HepG2 (cell line): ENCODE results near the gene CDKN2A. TPM values are rescaled to one million over a fixed set of nuclear protein-coding genes. Genes with fewer than 3 reads are reported as not detected.
A peak's percentile ranks its signal among the peaks of the same experiment; 100 is the strongest.

Experiments used
- AFF4 ChIP-seq: sonication (generic); formaldehyde crosslinking; IDR thresholded peaks from 2 replicates; pipeline ENCODE4 v1.4.0; 2020; ENCODE audit warnings: missing genetic modification reagents
- ATF7-NPFF ChIP-seq: sonication (generic); formaldehyde crosslinking; IDR thresholded peaks from 2 replicates; pipeline ENCODE4 v1.8.1; 2023; ENCODE audit warnings: mild to moderate bottlenecking, low read depth, missing genetic modification reagents, moderate library complexity
- DMAP1 ChIP-seq: IDR thresholded peaks from 2 replicates; pipeline ENCODE4 v1.6.1; 2016
- EED ChIP-seq: sonication (generic); formaldehyde crosslinking; IDR thresholded peaks from 2 replicates; pipeline ENCODE4 v1.5.0; 2020; ENCODE audit warnings: mild to moderate bottlenecking, missing genetic modification reagents
- HOMEZ ChIP-seq: IDR thresholded peaks from 2 replicates; pipeline ENCODE4 v1.6.1; 2016; ENCODE audit warnings: low read depth
- MTF1 ChIP-seq: sonication (generic); formaldehyde crosslinking; IDR thresholded peaks from 2 replicates; pipeline ENCODE4 v1.5.0; 2020; ENCODE audit warnings: missing genetic modification reagents
- NFKB2 ChIP-seq: sonication (generic); formaldehyde crosslinking; IDR thresholded peaks from 2 replicates; pipeline ENCODE4 v1.4.0; 2020; ENCODE audit warnings: missing genetic modification reagents, borderline replicate concordance
- REPIN1 ChIP-seq: sonication (generic); formaldehyde crosslinking; IDR thresholded peaks from 2 replicates; pipeline ENCODE4 v1.8.0; 2022; ENCODE audit warnings: missing genetic modification reagents, low read depth, mild to moderate bottlenecking, borderline replicate concordance
- SMAD9 ChIP-seq: sonication (generic); formaldehyde crosslinking; IDR thresholded peaks from 2 replicates; pipeline ENCODE4 v1.5.1; 2020; ENCODE audit warnings: mild to moderate bottlenecking, missing genetic modification reagents
- ZC3H13 ChIP-seq: sonication (generic); formaldehyde crosslinking; IDR thresholded peaks from 2 replicates; pipeline ENCODE4 v1.8.1; 2023; ENCODE audit warnings: mild to moderate bottlenecking, missing genetic modification reagents, moderate library complexity
- ZNF180 ChIP-seq: sonication (generic); formaldehyde crosslinking; IDR thresholded peaks from 2 replicates; pipeline ENCODE4 v1.4.0; 2020; ENCODE audit warnings: low read depth, missing genetic modification reagents, borderline replicate concordance
- ZNF24 ChIP-seq: fragments of 450-650 bp; IDR thresholded peaks from 2 replicates; pipeline ENCODE4 v1.6.1; 2017; ENCODE audit warnings: antibody characterized with exemption, mild to moderate bottlenecking
- ZNF263 ChIP-seq: sonication (generic); formaldehyde crosslinking; IDR thresholded peaks from 2 replicates; pipeline ENCODE4 v1.4.0; 2020; ENCODE audit warnings: missing genetic modification reagents
- ZNF331 ChIP-seq: sonication (generic); formaldehyde crosslinking; IDR thresholded peaks from 2 replicates; pipeline ENCODE4 v1.4.0; 2020; ENCODE audit warnings: missing genetic modification reagents
- ZNF646 ChIP-seq: sonication (generic); formaldehyde crosslinking; IDR thresholded peaks from 2 replicates; pipeline ENCODE4 v1.9.0; 2021; ENCODE audit warnings: mild to moderate bottlenecking, missing genetic modification reagents
- ZNF841 ChIP-seq: sonication (generic); formaldehyde crosslinking; IDR thresholded peaks from 2 replicates; pipeline ENCODE4 v1.8.1; 2023; ENCODE audit warnings: missing genetic modification reagents, borderline replicate concordance
- polyA plus RNA-seq, 8 experiments: library from polyadenylated mRNA; depleted of rRNA in 3 of 8; stranded (reverse) in 7 of 8; unstranded in 1 of 8; fragments of >200 nt; fragmentation: Illumina TruSeq in 4 of 8; extraction: Trizol in 4 of 8; gene quantifications; 2 replicates each; pipeline versions ENCODE4 v1.2.1 to v1.2.3, GENCODE V29; 2011 to 2016; ENCODE audit warnings: low read depth in 4 of 8, missing spikeins in 1 of 8, mixed read lengths in 1 of 8; ENCODE audit not compliant: insufficient read depth in 1 of 8
- total RNA-seq, 5 experiments: library from RNA; depleted of rRNA; stranded (reverse); fragments of >200 nt; fragmentation: Illumina TruSeq; extraction: Trizol; gene quantifications; 2 replicates each; pipeline ENCODE4 v1.2.3, GENCODE V29; 2016; ENCODE audit warnings: low read depth in 1 of 5

Gene CDKN2A
- total and polyA plus RNA-seq, 2 of the 13 experiments (the other 11 are each of a cell fraction or from before 2014, with no cell fraction given), result 4.2 to 4.8 TPM

- TF ChIP-seq ZNF646 (CRISPR knock-in tag), result no peak
- no peak for TF ChIP-seq REPIN1
- TF ChIP-seq DMAP1 (CRISPR knock-in tag), result peak; percentile 19; the same call in 1 of the 2 replicates
- no peak for TF ChIP-seq ZNF841 (CRISPR knock-in tag)
- no peak for TF ChIP-seq ZNF263 (CRISPR knock-in tag)
- TF ChIP-seq ZNF180 (CRISPR knock-in tag), result no peak
- no peak for TF ChIP-seq AFF4 (CRISPR knock-in tag)
- TF ChIP-seq NFKB2 (CRISPR knock-in tag), result no peak; the same call in 1 of the 2 replicates
- TF ChIP-seq SMAD9, result no peak
- TF ChIP-seq ATF7-NPFF (CRISPR knock-in tag), result peak; percentile 77; the same call in 1 of the 2 replicates
- no peak for TF ChIP-seq ZNF331 (CRISPR knock-in tag)
- no peak for TF ChIP-seq MTF1 (CRISPR knock-in tag)
- no peak for TF ChIP-seq ZNF24
- no peak for TF ChIP-seq ZC3H13
- peak; percentile 49; the same call in 1 of the 2 replicates for TF ChIP-seq EED (CRISPR knock-in tag)
- TF ChIP-seq HOMEZ (CRISPR knock-in tag), result peak; percentile 76
Observed at GRCh38 chr9:22008717-22009505, 14.7 kb upstream of the CDKN2A start, which contains the start of gene CDKN2B (continued).
